ENCODE data around the gene KLHDC1. TPM values are rescaled to one million over a fixed set of nuclear protein-coding genes. Genes with fewer than 3 reads are reported as not detected.
"Not testable (repeated sequence)": the region's sequence is repeated elsewhere in the genome, so short reads cannot be mapped to it uniquely, and the experiment has no call there.

KLHDC1 gene
- total RNA-seq, 2 donors from 2014 or later, result 5.3 to 8.6 TPM

DNA sequence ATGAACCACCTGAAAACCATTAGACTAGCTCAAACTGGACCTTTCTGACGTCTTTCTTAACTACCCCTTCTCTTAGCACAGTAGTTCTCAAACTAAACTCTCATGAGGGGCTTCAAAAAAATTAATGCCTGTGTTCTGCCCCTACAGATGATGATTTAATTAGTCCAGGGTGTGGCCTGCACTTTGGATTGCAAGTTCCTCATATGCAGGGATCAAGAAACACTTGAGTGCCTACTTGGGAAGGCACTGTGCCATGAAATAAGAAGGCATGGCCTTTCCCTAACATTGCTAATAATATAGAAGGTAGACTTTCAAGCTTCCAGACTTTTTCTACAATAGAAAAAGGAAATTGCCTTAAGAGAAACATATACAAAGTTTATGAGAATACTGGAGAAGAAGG, 52.3 kb downstream of the KLHDC1 start:
- Histone ChIP-seq H3K27ac (no peak overlapping the region), H3K36me3 (replicated peaks in 1 of 2; ENCODE audit: insufficient read depth in 1 of 2, low read depth in 2 of 2) (no peaks in the 10 kb centered on the region), H3K4me1 (no peaks in the 10 kb centered on the region), H3K27me3 (no peaks in the 10 kb centered on the region), H3K9me3 (no peaks in the 10 kb centered on the region), H3K4me3 (no peak overlapping the region)
- DNase-seq (no peak), ATAC-seq (no peak)
- TF ChIP-seq POLR2A (IDR thresholded peaks at IDR 0.05), result no peak
- TF ChIP-seq, protein P1, sequence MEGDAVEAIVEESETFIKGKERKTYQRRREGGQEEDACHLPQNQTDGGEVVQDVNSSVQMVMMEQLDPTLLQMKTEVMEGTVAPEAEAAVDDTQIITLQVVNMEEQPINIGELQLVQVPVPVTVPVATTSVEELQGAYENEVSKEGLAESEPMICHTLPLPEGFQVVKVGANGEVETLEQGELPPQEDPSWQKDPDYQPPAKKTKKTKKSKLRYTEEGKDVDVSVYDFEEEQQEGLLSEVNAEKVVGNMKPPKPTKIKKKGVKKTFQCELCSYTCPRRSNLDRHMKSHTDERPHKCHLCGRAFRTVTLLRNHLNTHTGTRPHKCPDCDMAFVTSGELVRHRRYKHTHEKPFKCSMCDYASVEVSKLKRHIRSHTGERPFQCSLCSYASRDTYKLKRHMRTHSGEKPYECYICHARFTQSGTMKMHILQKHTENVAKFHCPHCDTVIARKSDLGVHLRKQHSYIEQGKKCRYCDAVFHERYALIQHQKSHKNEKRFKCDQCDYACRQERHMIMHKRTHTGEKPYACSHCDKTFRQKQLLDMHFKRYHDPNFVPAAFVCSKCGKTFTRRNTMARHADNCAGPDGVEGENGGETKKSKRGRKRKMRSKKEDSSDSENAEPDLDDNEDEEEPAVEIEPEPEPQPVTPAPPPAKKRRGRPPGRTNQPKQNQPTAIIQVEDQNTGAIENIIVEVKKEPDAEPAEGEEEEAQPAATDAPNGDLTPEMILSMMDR (IDR thresholded peaks at IDR 0.05), result no peak
- 85 to 95% methylated on average over 1 of the region's 1 CpG for WGBS, 2 donors
- intact Hi-C loops (cut with DNase I), result no loop called here

GRCh38 chr14:49746476-49746875, 53.6 kb downstream of the KLHDC1 start:
- DNase-seq; H3K4me3 ChIP-seq; H3K27me3 ChIP-seq; intact Hi-C loops (cut with DNase I); H3K4me1 ChIP-seq; H3K9me3 ChIP-seq; H3K36me3 ChIP-seq (replicated peaks in 1 of 2; ENCODE audit: insufficient read depth in 1 of 2, low read depth in 2 of 2); ATAC-seq; H3K27ac ChIP-seq: not testable (repeated sequence)

- intact Hi-C loops (cut with DNase I), result no loop called here
- Histone ChIP-seq H3K9me3 (no peaks in the 10 kb centered on the region), H3K27ac (no peak overlapping the region), H3K27me3 (no peaks in the 10 kb centered on the region), H3K36me3 (replicated peaks in 1 of 2; ENCODE audit: insufficient read depth in 1 of 2, low read depth in 2 of 2) (no peaks in the 10 kb centered on the region), H3K4me3 (no peak overlapping the region), H3K4me1 (no peaks in the 10 kb centered on the region)
- DNase-seq (no peak), ATAC-seq (no peak)
- TF ChIP-seq POLR2A (IDR thresholded peaks at IDR 0.05), result no peak
- TF ChIP-seq, protein P1 (IDR thresholded peaks at IDR 0.05), result no peak
- WGBS, 2 donors, result 79 to 83% methylated on average over 5 of the region's 5 CpGs
Observed at GRCh38 chr14:49754570-49755097, 61.7 kb downstream of the KLHDC1 start.

DNA sequence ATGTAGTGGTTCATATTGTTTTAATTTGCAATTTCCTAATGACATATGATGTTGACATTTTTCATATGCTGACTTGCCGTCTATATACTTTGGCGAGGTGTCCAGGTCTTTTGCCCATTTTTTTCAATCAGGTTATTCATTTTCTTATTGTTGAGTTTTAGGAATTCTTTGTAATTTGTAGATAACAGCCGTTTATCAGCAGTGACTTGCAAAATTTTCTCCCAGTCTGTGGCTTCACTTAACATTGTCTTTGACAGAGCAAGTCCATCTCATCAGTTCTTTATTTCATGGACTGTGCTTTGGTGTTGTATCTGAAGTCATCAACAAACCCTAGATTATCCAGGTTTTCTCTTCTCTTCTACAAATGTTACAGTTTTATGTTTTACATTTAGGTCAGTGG, 62.5 kb downstream of the KLHDC1 start:
- intact Hi-C loops (cut with DNase I), result no loop called here
- WGBS, 2 donors, result 67 to 70% methylated on average over 3 of the region's 3 CpGs
- ATAC-seq (no peak), DNase-seq (no peak)
- no peak overlapping the region for H3K4me3 ChIP-seq
- no peaks in the 10 kb centered on the region for H3K36me3 ChIP-seq (replicated peaks in 1 of 2; ENCODE audit: insufficient read depth in 1 of 2, low read depth in 2 of 2)
- H3K4me1 ChIP-seq, result no peaks in the 10 kb centered on the region
- TF ChIP-seq POLR2A (IDR thresholded peaks at IDR 0.05), result no peak
- TF ChIP-seq, protein P1 (IDR thresholded peaks at IDR 0.05), result no peak
- H3K27ac ChIP-seq, result no peak overlapping the region
- H3K27me3 ChIP-seq, result no peaks in the 10 kb centered on the region
- H3K9me3 ChIP-seq, result no peaks in the 10 kb centered on the region

GRCh38 chr14:49761839-49762551, 69.1 kb downstream of the KLHDC1 start:
- TF ChIP-seq, protein P1 (IDR thresholded peaks at IDR 0.05), result no peak
- no peak for TF ChIP-seq POLR2A (IDR thresholded peaks at IDR 0.05)
- Histone ChIP-seq H3K27me3 (no peaks in the 10 kb centered on the region), H3K9me3 (no peaks in the 10 kb centered on the region), H3K27ac (no peak overlapping the region), H3K36me3 (replicated peaks in 1 of 2; ENCODE audit: insufficient read depth in 1 of 2, low read depth in 2 of 2) (no peaks in the 10 kb centered on the region), H3K4me1 (peaks cover 5% of the 10 kb centered on the region), H3K4me3 (no peak overlapping the region)
- intact Hi-C loops (cut with DNase I), result loop anchor here (10.0 kb wide), 2 partner anchors 57 to 117 kb away; no protein-coding TSS in a partner anchor
- no peak for ATAC-seq
- DNase-seq, result no peak
- 69 to 72% methylated on average over 6 of the region's 6 CpGs for WGBS, 2 donors
